Ammon's horn (tissue), 1 donor: ENCODE results near the gene DIS3L2.
"Not testable (repeated sequence)": the region's sequence is repeated elsewhere in the genome, so short reads cannot be mapped to it uniquely, and the experiment has no call there.

Experiments used
- DNase-seq: peaks from one replicate; pipeline ENCODE4 v3.0.0-alpha.2; 2016; ENCODE audit warnings: low spot score

Gene DIS3L2

DNA sequence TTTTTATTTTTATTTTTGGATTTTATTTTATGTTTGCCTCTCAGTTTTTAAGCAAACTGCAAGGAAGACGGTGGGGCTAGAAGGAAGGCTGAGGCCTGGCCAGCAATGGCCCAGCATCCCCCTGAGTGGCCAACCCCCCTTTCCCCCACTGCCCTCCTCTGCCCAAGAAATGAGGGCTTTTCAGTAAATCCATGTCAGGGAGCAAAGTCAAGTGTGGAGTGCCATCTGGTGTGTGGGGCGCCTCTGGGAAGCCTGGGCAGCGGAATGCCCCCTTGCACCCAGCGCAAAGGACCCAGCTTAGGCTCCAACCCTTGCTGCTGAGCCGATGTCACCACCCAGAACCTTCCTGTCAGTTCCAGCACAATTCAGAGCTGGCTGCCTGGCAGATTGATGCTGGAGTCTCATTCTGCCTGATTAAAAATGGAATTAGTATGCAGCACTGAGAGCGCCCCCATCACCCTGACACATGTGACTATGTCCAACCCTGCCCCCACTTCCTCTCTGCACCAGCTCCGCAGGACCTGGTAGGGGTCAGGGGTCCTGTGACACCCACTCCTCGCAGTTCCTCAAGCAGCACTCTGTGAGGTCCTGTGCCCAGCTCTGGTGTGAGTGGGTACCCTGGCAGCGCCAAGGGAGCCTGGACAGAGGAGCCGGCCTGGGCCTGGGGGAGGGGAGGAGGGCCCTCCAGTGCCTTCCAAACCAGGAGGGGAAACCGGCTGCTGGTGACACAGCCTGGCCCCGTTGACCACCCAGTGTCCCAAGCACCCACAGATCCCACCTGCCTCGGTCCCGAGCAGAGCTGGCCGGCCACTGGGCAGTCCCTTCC, 407.8 kb downstream of the DIS3L2 start:
- DNase-seq: no peak

DNA sequence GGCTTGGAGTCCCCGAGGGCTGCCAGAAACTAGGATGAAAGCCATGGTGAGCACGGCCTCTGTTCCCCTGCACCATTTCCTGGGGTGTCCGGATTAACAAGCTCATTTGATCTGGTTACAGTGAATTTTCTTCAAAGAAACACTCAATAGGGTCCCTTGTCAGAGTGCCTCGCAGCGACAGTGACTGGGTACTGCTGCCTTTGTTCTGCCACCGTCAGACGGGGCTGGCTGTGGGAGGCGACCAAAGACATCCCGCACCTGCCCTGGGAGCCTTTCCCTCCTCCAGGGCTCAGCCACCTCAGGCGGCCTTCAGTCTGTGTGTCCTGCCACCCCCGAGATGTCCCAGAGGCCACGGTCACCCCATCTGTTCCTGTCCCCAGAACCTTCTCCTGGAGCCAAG, 408.5 kb downstream of the DIS3L2 start:
- not testable (repeated sequence) for DNase-seq

- DNase-seq: no peak
Observed at GRCh38 chr2:232372231-232373208, 411.0 kb downstream of the DIS3L2 start.

- DNase-seq: no peak
Observed at GRCh38 chr2:232374356-232374755, 412.8 kb downstream of the DIS3L2 start.

GRCh38 chr2:232375164-232375563, 413.7 kb downstream of the DIS3L2 start:
- DNase-seq: no peak

DNA sequence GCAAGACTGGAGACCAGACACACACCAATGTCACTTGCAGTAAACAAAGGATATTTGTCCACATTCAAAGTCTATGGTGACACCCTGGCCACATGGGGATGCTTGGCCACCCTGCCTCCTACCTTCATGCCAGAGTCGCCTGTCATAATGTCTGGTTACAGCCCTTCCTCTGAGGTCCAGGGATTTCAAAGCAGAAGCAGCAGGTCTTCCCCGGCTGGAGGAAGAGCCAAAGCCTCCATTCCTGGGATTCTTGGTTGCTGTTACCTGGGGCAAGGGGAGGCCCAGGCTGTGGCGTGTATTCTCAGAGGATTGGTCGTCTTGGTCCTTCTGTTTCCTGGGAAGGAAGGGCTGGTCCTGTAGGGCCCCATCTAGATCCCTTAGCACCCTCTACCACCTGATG, 414.7 kb downstream of the DIS3L2 start:
- no peak for DNase-seq

- no peak for DNase-seq
Observed at GRCh38 chr2:232376713-232377112, 415.2 kb downstream of the DIS3L2 start.

DNA sequence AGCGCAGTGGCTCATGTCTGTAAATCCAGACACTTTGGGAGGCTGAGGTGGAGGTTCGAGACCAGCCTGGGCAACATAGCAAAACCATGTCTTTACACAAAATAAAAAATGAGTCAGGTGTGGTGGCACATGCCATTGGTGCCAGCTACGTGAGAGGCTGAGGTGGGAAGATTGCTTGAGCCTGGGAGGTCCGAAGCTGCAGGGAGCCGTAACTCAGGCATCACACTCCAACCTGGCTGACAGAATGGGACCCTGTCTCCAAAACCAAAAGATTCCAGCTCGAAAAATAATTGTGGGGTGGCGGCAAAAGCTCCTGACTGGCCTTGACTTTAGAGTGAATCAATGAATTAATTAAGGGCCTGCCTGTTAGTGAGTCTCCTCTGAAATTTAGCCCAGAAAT, 415.8 kb downstream of the DIS3L2 start:
- no peak for DNase-seq

DNA sequence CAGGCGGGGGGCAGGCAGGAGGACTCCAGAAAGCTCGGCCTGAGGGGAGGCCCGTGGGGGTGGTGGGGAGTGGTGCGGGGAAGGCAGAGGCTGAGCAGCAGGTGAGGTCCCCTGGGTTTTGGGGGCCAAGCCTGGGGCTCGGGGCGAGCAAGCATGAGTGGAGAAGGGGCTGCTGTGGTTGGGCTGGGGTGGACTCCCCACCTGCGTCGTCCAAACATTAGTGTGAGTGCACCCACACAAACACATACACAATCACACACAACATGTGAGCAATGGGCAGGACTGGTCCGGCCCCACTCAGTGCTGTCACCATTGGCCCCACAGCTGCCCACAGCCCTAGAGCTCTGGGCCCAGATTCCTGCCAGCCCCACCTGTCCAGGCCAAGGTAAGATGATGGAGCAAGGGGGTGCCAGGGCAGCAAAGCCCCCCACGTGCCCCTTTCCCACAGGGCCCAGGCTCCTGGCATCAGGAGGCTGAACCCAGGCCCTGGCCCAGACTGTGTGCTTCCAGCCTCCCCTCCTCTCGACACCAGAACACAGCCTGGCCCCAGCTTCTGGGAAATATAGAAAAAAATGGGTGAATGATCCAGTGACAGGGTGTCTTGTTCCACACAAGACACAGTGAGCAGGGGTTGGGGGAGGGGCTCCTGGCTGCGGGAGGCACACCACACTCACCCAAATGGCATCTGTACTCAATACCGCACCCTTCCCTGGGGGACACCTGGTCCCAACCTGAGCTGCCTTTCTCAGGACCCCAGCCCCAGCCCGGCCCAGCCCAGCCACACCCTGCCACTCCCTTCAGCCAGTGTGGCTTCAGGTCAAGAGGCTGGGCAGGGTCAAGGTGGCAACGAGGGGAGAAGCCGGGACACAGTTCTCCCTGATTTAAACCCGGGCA, 416.6 kb downstream of the DIS3L2 start:
- DNase-seq: no peak

GRCh38 chr2:232378735-232379151, 417.2 kb downstream of the DIS3L2 start, which contains the start of gene ALPP:
ALPP (plus strand) TSS chr2:232378751; CDS start chr2:232378803, 52 bp downstream.
- not testable (repeated sequence) for DNase-seq

DNA sequence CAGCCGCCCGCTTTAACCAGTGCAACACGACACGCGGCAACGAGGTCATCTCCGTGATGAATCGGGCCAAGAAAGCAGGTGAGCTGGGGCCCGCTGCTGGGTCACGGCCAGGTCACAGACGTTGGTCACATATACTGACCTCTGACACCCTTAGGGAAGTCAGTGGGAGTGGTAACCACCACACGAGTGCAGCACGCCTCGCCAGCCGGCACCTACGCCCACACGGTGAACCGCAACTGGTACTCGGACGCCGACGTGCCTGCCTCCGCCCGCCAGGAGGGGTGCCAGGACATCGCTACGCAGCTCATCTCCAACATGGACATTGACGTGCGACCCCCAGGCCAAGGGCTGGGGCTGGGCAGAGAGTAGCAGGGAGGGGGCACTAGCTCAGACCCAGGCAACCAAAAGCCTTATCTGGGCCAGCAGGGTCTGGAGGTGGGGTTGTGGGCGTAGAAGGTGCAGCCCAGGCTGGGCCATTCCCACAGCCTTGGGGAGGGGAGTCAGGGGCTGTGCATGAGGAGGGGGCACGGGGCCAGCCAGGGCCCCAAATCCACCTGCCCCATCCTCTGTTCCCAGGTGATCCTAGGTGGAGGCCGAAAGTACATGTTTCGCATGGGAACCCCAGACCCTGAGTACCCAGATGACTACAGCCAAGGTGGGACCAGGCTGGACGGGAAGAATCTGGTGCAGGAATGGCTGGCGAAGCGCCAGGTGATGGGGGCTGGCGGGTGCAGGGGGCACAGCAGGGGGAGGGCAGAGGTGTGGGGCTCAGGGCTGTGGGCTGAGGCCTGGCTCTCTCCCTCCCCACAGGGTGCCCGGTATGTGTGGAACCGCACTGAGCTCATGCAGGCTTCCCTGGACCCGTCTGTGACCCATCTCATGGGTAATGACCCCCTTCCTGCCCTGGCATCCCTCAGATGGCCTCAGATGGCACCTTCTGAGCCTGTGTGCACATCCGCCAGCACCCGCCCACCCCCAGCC, 418.4 kb downstream of the DIS3L2 start:
- DNase-seq: not testable (repeated sequence)

GRCh38 chr2:232381204-232382031, 419.9 kb downstream of the DIS3L2 start:
- not testable (repeated sequence) for DNase-seq

DNA sequence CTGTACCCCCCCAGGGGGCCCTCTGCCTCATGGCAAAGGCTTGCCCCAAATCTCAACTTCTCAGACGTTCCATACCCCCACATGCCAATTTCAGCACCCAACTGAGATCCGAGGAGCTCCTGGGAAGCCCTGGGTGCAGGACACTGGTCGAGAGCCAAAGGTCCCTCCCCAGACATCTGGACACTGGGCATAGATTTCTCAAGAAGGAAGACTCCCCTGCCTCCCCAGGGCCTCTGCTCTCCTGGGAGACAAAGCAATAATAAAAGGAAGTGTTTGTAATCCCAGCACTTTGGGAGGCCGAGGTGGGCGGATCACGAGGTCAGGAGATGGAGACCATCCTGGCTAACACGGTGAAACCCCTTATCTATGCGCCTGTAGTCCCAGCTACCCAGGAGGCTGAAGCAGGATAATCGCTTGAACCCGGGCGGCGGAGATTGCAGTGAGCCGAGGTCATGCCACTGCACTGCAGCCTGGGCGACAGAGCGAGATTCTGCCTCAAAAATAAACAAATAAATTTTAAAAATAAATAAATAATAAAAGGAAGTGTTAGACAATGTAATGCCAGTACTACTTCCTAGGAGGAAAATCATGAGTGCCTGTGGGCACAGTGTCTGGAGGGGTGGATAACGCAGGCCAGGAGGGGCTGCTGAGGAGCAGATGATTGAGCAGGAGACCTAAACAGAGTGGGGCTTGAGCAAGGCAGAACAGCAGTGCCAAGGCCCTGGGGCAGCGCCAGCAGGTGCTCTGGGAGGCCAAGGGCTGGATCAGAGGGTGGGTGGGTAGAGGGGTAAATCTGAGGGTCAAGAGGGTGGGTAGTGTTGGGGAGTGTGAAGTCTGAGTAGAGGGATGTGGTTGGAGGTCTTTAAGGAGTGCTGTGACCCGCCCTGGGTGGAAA, 421.1 kb downstream of the DIS3L2 start:
- DNase-seq: no peak

DNA sequence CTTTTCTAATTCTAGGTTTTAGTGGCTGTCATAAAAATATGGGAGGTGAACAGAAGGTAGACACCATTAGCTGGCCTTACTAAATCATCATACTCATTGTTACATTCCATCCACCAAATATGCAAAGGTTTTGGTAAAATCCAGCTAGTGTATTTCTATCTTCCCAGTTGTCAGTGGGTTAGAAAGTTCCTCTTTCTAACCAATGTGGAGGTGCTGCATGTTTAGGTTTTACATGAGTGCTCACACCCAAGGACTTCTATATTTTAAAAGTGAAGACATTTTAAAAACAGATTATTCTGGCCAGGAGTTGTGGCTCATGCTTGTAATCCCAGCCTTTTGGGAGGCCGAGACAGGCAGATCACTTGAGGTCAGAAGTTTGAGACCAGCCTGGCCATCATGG, 423.0 kb downstream of the DIS3L2 start:
- no peak for DNase-seq

DNA sequence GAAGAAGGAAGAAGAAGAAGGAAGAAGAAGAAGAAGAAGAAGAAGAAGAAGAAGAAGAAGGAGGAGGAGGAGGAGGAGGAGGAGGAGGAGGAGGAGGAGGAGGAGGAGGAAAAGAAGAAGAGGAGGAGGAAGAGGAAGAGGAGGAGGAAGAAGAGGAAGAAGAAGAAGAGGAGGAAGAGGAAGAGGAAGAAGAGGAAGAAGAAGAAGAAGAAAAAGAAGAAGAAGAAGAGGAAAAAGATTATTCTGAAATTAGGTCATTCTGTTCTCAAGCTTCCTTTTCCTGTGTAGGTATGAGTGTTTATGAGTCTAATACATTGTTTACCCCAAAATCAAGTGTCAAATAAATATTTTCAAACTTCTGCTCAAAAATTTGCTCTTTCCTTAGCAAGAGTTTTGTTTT, 423.5 kb downstream of the DIS3L2 start:
- DNase-seq: not testable (repeated sequence)

DNA sequence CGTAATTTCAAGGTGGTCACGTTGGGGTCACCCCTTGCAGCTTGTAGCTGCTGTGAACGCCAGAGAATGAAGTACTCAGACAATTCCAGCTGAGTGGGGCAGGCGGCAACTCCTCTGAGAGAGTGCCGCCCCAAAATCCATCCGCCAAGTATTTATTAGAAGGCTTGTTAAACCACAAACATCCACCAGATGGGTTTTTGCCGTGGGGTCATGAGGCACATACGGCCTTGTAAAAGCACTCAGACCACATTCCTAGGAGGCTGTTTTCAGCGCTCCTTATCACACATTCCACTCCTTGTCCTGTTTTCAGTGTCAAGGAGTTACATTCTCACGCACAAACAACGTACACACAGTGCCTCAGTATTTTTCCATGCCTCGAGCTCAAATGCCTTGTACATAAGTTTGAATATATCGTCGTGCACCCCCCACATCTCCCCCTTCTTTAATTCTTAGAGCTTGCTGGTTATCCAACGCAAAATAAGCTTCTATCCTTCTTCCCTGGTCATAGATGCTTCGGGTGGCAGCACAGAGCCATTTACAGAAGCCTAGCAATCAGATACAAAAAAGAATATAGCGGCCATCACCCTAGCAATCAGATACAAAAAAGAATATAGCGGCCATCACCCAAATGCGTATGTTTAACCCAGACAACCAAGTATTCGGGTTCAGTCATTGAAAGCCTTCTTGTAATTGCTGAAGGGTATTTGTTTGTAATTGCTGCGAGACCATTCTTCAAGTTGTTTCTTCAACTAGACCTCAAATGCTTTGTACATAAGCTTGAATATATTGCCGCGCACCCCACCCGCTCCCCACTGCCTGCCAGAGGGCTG, 424.4 kb downstream of the DIS3L2 start:
- DNase-seq: no peak

GRCh38 chr2:232386490-232386739, 424.9 kb downstream of the DIS3L2 start:
- DNase-seq: no peak
